Heart left ventricle (tissue), 13 donors: ENCODE measurements around the gene ZNF33B.

Experiments
- POLR2A ChIP-seq, 2 donors: fragments of 450-650 bp; IDR thresholded peaks; one replicate each; pipeline ENCODE4 v1.6.1; 2017; ENCODE audit warnings: antibody characterized with exemption in 2 of 2, mild to moderate bottlenecking in 2 of 2, moderate library complexity in 2 of 2
- TF ChIP-seq, protein P1 (sequence below), 12 donors: fragments of 200-600 bp; sonication (generic) in 4 of 12; IDR thresholded peaks; one replicate each; pipeline versions ENCODE4 v1.5.0 to v1.8.0; 2018 to 2022; ENCODE audit warnings: antibody characterized with exemption in 12 of 12, mild to moderate bottlenecking in 5 of 12
- donor health status: ischemic (EF 13 %, LVEDD 7.1; RV severe dilation, severe dysfunction).
- donor health status: DM: no; HTN: yes; CAD: no.
- donor health status: DM: no; HTN: no; CAD: no.
- donor health status: ischemic (EF 25% LVEDD 6.9; RV normal size, moderate dysfunction).
- donor health status: ischemic (EF 25% LVEDD 5.7; RV mildly dilated, moderate dysfunction).
- donor health status: ischemic (EF 35%, LVEDD 5.7; RV mildly dilated, moderate dysfunction).
- donor health status: nonischemic (EF 11% LVEDD 7.7; RV severe dilation, severe dysfunction).
- donor health status: DM: yes; HTN: yes; CAD: no.
- donor health status: PGD.
- donor health status: ischemic (EF 29% LVEDD 5.4; RV normal size, mild dysfunction).
- donor health status: nonischemic (EF 23%, LVEDD 6.1; RV moderate dilation, normal function).

DNA sequence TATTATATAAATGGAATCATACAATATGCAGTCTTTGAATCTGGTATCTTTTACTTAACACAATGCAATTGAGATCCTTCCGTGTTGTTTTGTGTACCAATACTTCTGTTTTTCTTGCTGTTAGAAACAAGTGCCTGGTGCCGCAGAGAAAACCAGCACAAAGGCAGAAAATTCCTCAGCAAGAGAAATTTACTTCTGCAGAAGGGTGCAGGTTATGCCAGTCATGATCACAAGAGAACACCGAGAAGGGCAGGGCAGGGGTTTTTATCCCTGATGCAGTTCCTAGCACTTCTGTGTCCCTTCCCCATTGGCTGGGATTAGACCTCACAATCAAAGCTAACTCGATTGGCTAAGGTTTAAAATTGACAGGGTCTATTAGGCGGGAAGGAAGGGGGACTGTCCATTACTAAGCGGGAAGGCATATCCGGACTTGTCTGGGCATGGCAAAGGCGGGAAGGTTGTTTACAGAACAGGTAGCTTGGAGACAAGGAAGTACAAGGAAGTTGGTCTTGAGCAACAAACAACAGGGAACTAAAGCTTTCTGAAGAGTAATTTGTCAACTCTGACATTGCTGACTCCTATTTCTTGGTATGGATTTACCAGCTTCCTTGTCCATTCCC is 2.4 kb upstream of the ZNF33B start:
- TF ChIP-seq, protein P1, sequence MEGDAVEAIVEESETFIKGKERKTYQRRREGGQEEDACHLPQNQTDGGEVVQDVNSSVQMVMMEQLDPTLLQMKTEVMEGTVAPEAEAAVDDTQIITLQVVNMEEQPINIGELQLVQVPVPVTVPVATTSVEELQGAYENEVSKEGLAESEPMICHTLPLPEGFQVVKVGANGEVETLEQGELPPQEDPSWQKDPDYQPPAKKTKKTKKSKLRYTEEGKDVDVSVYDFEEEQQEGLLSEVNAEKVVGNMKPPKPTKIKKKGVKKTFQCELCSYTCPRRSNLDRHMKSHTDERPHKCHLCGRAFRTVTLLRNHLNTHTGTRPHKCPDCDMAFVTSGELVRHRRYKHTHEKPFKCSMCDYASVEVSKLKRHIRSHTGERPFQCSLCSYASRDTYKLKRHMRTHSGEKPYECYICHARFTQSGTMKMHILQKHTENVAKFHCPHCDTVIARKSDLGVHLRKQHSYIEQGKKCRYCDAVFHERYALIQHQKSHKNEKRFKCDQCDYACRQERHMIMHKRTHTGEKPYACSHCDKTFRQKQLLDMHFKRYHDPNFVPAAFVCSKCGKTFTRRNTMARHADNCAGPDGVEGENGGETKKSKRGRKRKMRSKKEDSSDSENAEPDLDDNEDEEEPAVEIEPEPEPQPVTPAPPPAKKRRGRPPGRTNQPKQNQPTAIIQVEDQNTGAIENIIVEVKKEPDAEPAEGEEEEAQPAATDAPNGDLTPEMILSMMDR (IDR thresholded peaks at IDR 0.05): no peak
- TF ChIP-seq POLR2A (IDR thresholded peaks at IDR 0.05): no peak
